Endothelial cell of umbilical vein (primary cell): ENCODE results near the gene PPFIA1. TPM values are rescaled to one million over a fixed set of nuclear protein-coding genes. Genes with fewer than 3 reads are reported as not detected.

Experiments used
- BruUV-seq: library from RNA; stranded (reverse); fragments of 400-500 nt; replicated peaks from 2 replicates; lab custom pipeline; 2021; lab: Mats Ljungman, UMichigan
- CTCF ChIA-PET: fragments of 300-600, 350-600 bp; sonication (Branson Sonifier 250); formaldehyde crosslinking; loops from one replicate; lab custom pipeline; 2021; ENCODE audit warnings: antibody characterized with exemption, inconsistent platforms; lab: Charles Lee
- POLR2A ChIA-PET: fragments of 300-600, 350-600 bp; sonication (Branson Sonifier 250); formaldehyde crosslinking; loops from one replicate; lab custom pipeline; 2021; ENCODE audit warnings: antibody characterized with exemption, inconsistent platforms; lab: Charles Lee
- DNase-seq: peaks from one replicate; pipeline ENCODE4 v3.0.0-alpha.2; 2011; ENCODE audit warnings: low read depth, low spot score
- FAIRE-seq: peaks from 2 replicates; lab custom pipeline; 2011; peaks lifted over from hg19 to GRCh38; lab: Jason Lieb, UNC
- H2AFZ ChIP-seq: 2 replicates; pipeline ENCODE4 v1.6.0; 2012; ENCODE audit warnings: low read depth, low read length, control low read depth, inconsistent platforms
- H3K27ac ChIP-seq: 2 replicates; pipeline ENCODE4 v1.5.1; 2011; ENCODE audit warnings: low read depth, mild to moderate bottlenecking, control low read depth, low read length, moderate library complexity; ENCODE audit not compliant: insufficient read depth
- H3K27me3 ChIP-seq, 2 experiments: 2 replicates each; pipeline versions ENCODE4 v1.6.0 to v1.6.1; 2011; ENCODE audit warnings: low read length in 2 of 2, mixed read lengths in 1 of 2; ENCODE audit not compliant: control insufficient read depth in 2 of 2, insufficient read depth in 2 of 2
- H3K36me3 ChIP-seq, 2 experiments: 2 replicates in 1 of 2; 3 replicates in 1 of 2; pipeline ENCODE4 v1.5.1; 2011; ENCODE audit warnings: low read length in 2 of 2, mild to moderate bottlenecking in 1 of 2, moderate library complexity in 1 of 2; ENCODE audit not compliant: control insufficient read depth in 2 of 2, insufficient read depth in 2 of 2; ENCODE audit errors: extremely low read depth in 1 of 2
- H3K4me1 ChIP-seq: 3 replicates; pipeline ENCODE4 v1.5.1; 2011; ENCODE audit warnings: mild to moderate bottlenecking, low read length; ENCODE audit not compliant: control insufficient read depth, insufficient read depth; ENCODE audit errors: extremely low read depth
- H3K4me2 ChIP-seq: 2 replicates; pipeline ENCODE4 v1.6.1; 2011; ENCODE audit warnings: low read length, control low read depth, mixed read lengths; ENCODE audit not compliant: insufficient read depth
- H3K4me3 ChIP-seq, 3 experiments: fragments of 200-600 bp in 1 of 3; sonication (generic), shearing (Covaris generic) in 1 of 3; replicated peaks in 1 of 3; 2 replicates each; pipeline ENCODE4 v1.5.1; 2011 to 2016; ENCODE audit warnings: control low read depth in 3 of 3, low read length in 3 of 3, mild to moderate bottlenecking in 2 of 3, inconsistent platforms in 1 of 3, low read depth in 1 of 3, moderate library complexity in 1 of 3; ENCODE audit not compliant: insufficient read depth in 1 of 3
- H3K79me2 ChIP-seq: 2 replicates; pipeline ENCODE4 v1.6.0; 2012; ENCODE audit warnings: low read length, inconsistent platforms; ENCODE audit not compliant: control insufficient read depth, insufficient read depth
- H3K9ac ChIP-seq: replicated peaks from 2 replicates; pipeline ENCODE3; 2011; ENCODE audit warnings: low read length, control low read depth; ENCODE audit not compliant: insufficient read depth; ENCODE audit errors: extremely low read depth
- H3K9me1 ChIP-seq: replicated peaks from 3 replicates; pipeline ENCODE4 v1.6.0; 2011; ENCODE audit warnings: mild to moderate bottlenecking, low read length; ENCODE audit not compliant: control insufficient read depth, insufficient read depth; ENCODE audit errors: extremely low read depth
- H3K9me3 ChIP-seq: replicated peaks from 2 replicates; pipeline ENCODE4 v1.5.1; 2012; ENCODE audit warnings: low read length, inconsistent platforms; ENCODE audit not compliant: control insufficient read depth, insufficient read depth
- H4K20me1 ChIP-seq: replicated peaks from 2 replicates; pipeline ENCODE3; 2011; ENCODE audit warnings: mild to moderate bottlenecking, low read length; ENCODE audit not compliant: control insufficient read depth, insufficient read depth; ENCODE audit errors: extremely low read depth
- EZH2 ChIP-seq: IDR thresholded peaks from 2 replicates; pipeline ENCODE4 v1.6.1; 2012; ENCODE audit warnings: borderline replicate concordance, low read depth, mild to moderate bottlenecking, moderate library complexity, low read length, inconsistent platforms; ENCODE audit not compliant: severe bottlenecking
- JUN ChIP-seq: IDR thresholded peaks from 2 replicates; pipeline ENCODE4 v1.6.1; 2011; ENCODE audit warnings: borderline replicate concordance, low read depth; ENCODE audit not compliant: insufficient read length, insufficient read depth
- MAX ChIP-seq: IDR thresholded peaks from 2 replicates; pipeline ENCODE4 v1.6.1; 2011; ENCODE audit not compliant: insufficient read depth, insufficient read length
- MYC ChIP-seq: IDR thresholded peaks from one replicate; pipeline ENCODE4 v1.6.1; 2011; ENCODE audit warnings: mild to moderate bottlenecking, low read depth, low read length
- POLR2A ChIP-seq: IDR thresholded peaks from 2 replicates; pipeline ENCODE4 v1.6.1; 2012; ENCODE audit warnings: low read depth, mild to moderate bottlenecking, control low read depth, low read length
- POLR2AphosphoS5 ChIP-seq: IDR thresholded peaks from 2 replicates; pipeline ENCODE4 v1.6.1; 2012; ENCODE audit warnings: low read depth, mild to moderate bottlenecking, control low read depth, low read length, moderate library complexity; ENCODE audit not compliant: insufficient read depth
- dilution Hi-C: fragments of 300-500 bp; cut with MboI; formaldehyde crosslinking; loops from one replicate; pipeline ENCODE4 v1.15.0; 2019; ENCODE audit warnings: low sequenced_read_pairs; ENCODE audit not compliant: extremely low pct_ligation_motif_present
- intact Hi-C: fragments of 100-400 bp; cut with micrococcal nuclease; formaldehyde crosslinking; loops from one replicate; pipeline ENCODE4 v1.10.0; 2022
- polyA plus RNA-seq, 4 experiments: library from polyadenylated mRNA; depleted of rRNA in 3 of 4; stranded (reverse) in 3 of 4; unstranded in 1 of 4; fragments of >200 nt; gene quantifications; 2 replicates each; pipeline versions ENCODE4 v1.2.1 to v1.2.3, GENCODE V29; 2011 to 2012; ENCODE audit warnings: missing spikeins in 1 of 4
- total RNA-seq: library from RNA; stranded (reverse); gene quantifications from 2 replicates; pipeline ENCODE4 v1.2.3, GENCODE V29; 2021
- TF ChIP-seq, protein P1 (sequence below), 2 donors: IDR thresholded peaks; 1 replicate in 1 of 2; 2 replicates in 1 of 2; pipeline ENCODE4 v1.5.1; 2011; ENCODE audit warnings: low read length in 2 of 2, mild to moderate bottlenecking in 2 of 2, moderate library complexity in 2 of 2, control low read depth in 1 of 2, inconsistent platforms in 1 of 2, low read depth in 1 of 2; ENCODE audit not compliant: insufficient read depth in 1 of 2; ENCODE audit errors: extremely low read depth in 1 of 2

Gene PPFIA1
- total and polyA plus RNA-seq, 2 donors (not counting 3 experiments of a cell fraction or from before 2014, with no cell fraction given): 44.3 to 60.9 TPM

DNA sequence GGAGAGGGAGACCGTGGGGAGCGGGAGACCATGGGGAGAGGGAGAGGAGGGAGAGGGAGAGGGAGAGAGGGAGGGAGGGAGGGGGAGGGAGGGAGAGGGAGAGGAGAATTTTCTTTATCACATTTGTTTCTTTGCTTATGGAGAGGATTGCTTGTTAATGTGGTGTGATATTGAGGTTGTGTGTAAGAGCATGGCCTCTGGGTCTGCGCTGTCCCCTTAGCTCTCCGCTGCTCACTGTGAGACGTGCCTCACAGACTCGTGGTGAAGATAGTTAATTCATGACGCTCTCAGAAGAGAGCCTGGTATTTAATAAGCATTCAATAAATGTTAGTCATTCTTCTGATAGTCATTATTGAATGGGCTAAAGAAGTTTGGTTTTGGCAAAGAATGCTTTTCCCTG lies 26.2 kb downstream of the PPFIA1 start:
- Histone ChIP-seq H3K36me3 (peaks cover 2 to 6% of the 10 kb centered on the region in 2 experiments), H3K27ac (no peak overlapping the region), H3K9me1 (no peaks in the 10 kb centered on the region), H3K9me3 (no peaks in the 10 kb centered on the region), H2AFZ (no peak overlapping the region), H3K4me3 (no peak overlapping the region), H3K4me2 (no peak overlapping the region), H3K79me2 (peaks cover 20% of the 10 kb centered on the region), H3K4me1 (no peaks in the 10 kb centered on the region), H3K9ac (no peak overlapping the region), H4K20me1 (peaks cover 2% of the 10 kb centered on the region), H3K27me3 (no peaks in the 10 kb centered on the region)
- POLR2A ChIA-PET: no interaction called here
- CTCF ChIA-PET: no interaction called here
- DNase-seq (no peak), FAIRE-seq (no peak)
- dilution Hi-C loops: no loop called here
- no TSS peak for BruUV-seq
- no peak for TF ChIP-seq MYC
- TF ChIP-seq POLR2AphosphoS5: no peak
- TF ChIP-seq EZH2: no peak
- TF ChIP-seq POLR2A: no peak
- TF ChIP-seq, protein P1, sequence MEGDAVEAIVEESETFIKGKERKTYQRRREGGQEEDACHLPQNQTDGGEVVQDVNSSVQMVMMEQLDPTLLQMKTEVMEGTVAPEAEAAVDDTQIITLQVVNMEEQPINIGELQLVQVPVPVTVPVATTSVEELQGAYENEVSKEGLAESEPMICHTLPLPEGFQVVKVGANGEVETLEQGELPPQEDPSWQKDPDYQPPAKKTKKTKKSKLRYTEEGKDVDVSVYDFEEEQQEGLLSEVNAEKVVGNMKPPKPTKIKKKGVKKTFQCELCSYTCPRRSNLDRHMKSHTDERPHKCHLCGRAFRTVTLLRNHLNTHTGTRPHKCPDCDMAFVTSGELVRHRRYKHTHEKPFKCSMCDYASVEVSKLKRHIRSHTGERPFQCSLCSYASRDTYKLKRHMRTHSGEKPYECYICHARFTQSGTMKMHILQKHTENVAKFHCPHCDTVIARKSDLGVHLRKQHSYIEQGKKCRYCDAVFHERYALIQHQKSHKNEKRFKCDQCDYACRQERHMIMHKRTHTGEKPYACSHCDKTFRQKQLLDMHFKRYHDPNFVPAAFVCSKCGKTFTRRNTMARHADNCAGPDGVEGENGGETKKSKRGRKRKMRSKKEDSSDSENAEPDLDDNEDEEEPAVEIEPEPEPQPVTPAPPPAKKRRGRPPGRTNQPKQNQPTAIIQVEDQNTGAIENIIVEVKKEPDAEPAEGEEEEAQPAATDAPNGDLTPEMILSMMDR (IDR thresholded peaks at IDR 0.05; ENCODE audit: extremely low read depth in 1 of 2, insufficient read depth in 1 of 2, low read depth in 1 of 2, low read length in 2 of 2): no peak
- no peak for TF ChIP-seq MAX
- no peak for TF ChIP-seq JUN
- intact Hi-C loops: no loop called here
